Neural cell (in vitro differentiated cells): ENCODE results near the gene PRKAR1B. TPM values are rescaled to one million over a fixed set of nuclear protein-coding genes. Genes with fewer than 3 reads are reported as not detected.

Experiments used
- H2AFZ ChIP-seq: fragments of 200-600, 300-800 bp; sonication (generic), shearing (Covaris generic); 2 replicates; pipeline ENCODE4 v1.6.0; 2014; ENCODE audit warnings: low read depth, mild to moderate bottlenecking, antibody characterized with exemption, low read length, moderate library complexity
- H3F3A ChIP-seq: fragments of 200-600 bp; shearing (Covaris generic); 2 replicates; pipeline ENCODE4 v1.6.1; 2016; ENCODE audit warnings: mild to moderate bottlenecking, moderate library complexity, mixed read lengths, antibody characterized with exemption, low read length; ENCODE audit not compliant: insufficient read depth, poor library complexity, severe bottlenecking
- H3K27ac ChIP-seq: fragments of 200-600, 300-800 bp; sonication (generic), shearing (Covaris generic); 2 replicates; pipeline ENCODE4 v1.5.1; 2014; ENCODE audit warnings: mild to moderate bottlenecking, low read length, moderate library complexity
- H3K27me3 ChIP-seq: fragments of 300-800, 200-600 bp; sonication (generic), shearing (Covaris generic); 2 replicates; pipeline ENCODE4 v1.6.0; 2014; ENCODE audit warnings: mild to moderate bottlenecking, low read depth, low read length, moderate library complexity; ENCODE audit not compliant: insufficient read depth
- H3K36me3 ChIP-seq: fragments of 300-800, 200-600 bp; sonication (generic), shearing (Covaris generic); 2 replicates; pipeline ENCODE4 v1.5.1; 2014; ENCODE audit warnings: mild to moderate bottlenecking, antibody characterized with exemption, low read length, moderate library complexity; ENCODE audit not compliant: insufficient read depth
- H3K4me2 ChIP-seq: fragments of 300-800, 200-600 bp; sonication (generic), shearing (Covaris generic); 2 replicates; pipeline ENCODE4 v1.6.0; 2014; ENCODE audit warnings: mild to moderate bottlenecking, low read length
- H3K4me3 ChIP-seq: fragments of 300-800, 200-600 bp; sonication (generic), shearing (Covaris generic); 2 replicates; pipeline ENCODE4 v1.5.1; 2014; ENCODE audit warnings: mild to moderate bottlenecking, low read length, moderate library complexity
- H3K79me2 ChIP-seq: fragments of 200-600 bp; shearing (Covaris generic); replicated peaks from 2 replicates; pipeline ENCODE4 v1.6.0; 2014; ENCODE audit warnings: mild to moderate bottlenecking, low read length, moderate library complexity; ENCODE audit not compliant: insufficient read depth
- H3K9ac ChIP-seq: fragments of 300-800, 200-600 bp; sonication (generic), shearing (Covaris generic); 2 replicates; pipeline ENCODE4 v1.6.1; 2016; ENCODE audit warnings: mild to moderate bottlenecking, low read length, mixed read lengths
- H3K9me2 ChIP-seq: fragments of 200-600 bp; shearing (Covaris generic); 2 replicates; pipeline ENCODE4 v1.6.1; 2016; ENCODE audit warnings: mild to moderate bottlenecking, low read length, mixed read lengths; ENCODE audit not compliant: insufficient read depth
- H3K9me3 ChIP-seq: fragments of 200-600, 300-800 bp; sonication (generic), shearing (Covaris generic); 2 replicates; pipeline ENCODE4 v1.6.1; 2016; ENCODE audit warnings: mild to moderate bottlenecking, mixed run types, low read length, moderate library complexity, mixed read lengths
- H4K20me1 ChIP-seq: fragments of 200-600 bp; shearing (Covaris generic); 2 replicates; pipeline ENCODE4 v1.6.1; 2016; ENCODE audit warnings: mild to moderate bottlenecking, mixed run types; ENCODE audit not compliant: insufficient read depth
- CTCF ChIP-seq: fragments of 450-650 bp; IDR thresholded peaks from 2 replicates; pipeline ENCODE4 v1.5.1; 2014; ENCODE audit warnings: antibody characterized with exemption, mild to moderate bottlenecking, moderate library complexity; ENCODE audit not compliant: poor library complexity, severe bottlenecking
- EP300 ChIP-seq: fragments of 450-650 bp; conservative IDR thresholded peaks from 2 replicates; pipeline ENCODE4 v1.6.1; 2014; ENCODE audit warnings: antibody characterized with exemption, mild to moderate bottlenecking, moderate library complexity; ENCODE audit not compliant: poor library complexity, severe bottlenecking
- EZH2 ChIP-seq: fragments of 200-600, 300-800 bp; shearing (Covaris generic), sonication (generic); IDR thresholded peaks from 2 replicates; pipeline ENCODE4 v1.6.1; 2014; ENCODE audit warnings: antibody characterized with exemption, low read length, borderline replicate concordance, mild to moderate bottlenecking; ENCODE audit not compliant: insufficient read depth, poor library complexity, severe bottlenecking
- MXI1 ChIP-seq: fragments of 450-650 bp; conservative IDR thresholded peaks from 2 replicates; pipeline ENCODE4 v1.6.1; 2014; ENCODE audit warnings: antibody characterized with exemption, mild to moderate bottlenecking; ENCODE audit not compliant: poor library complexity, severe bottlenecking
- RAD21 ChIP-seq: fragments of 450-650 bp; conservative IDR thresholded peaks from 2 replicates; pipeline ENCODE4 v1.6.1; 2014; ENCODE audit warnings: antibody characterized with exemption, mild to moderate bottlenecking, moderate library complexity
- REST ChIP-seq: IDR thresholded peaks from 2 replicates; pipeline ENCODE4 v1.6.1; 2012; ENCODE audit warnings: borderline replicate concordance
- SMC3 ChIP-seq: fragments of 450-650 bp; conservative IDR thresholded peaks from 2 replicates; pipeline ENCODE4 v1.6.1; 2014; ENCODE audit warnings: antibody characterized with exemption, mild to moderate bottlenecking, moderate library complexity; ENCODE audit not compliant: poor library complexity
- TAF1 ChIP-seq: IDR thresholded peaks from 2 replicates; pipeline ENCODE4 v1.6.1; 2012; ENCODE audit warnings: low read depth
- polyA plus RNA-seq: library from polyadenylated mRNA; depleted of rRNA; stranded (reverse); fragments of >200 nt; gene quantifications from 2 replicates; pipeline ENCODE4 v1.2.3, GENCODE V29; 2014

The PRKAR1B gene
- polyA plus RNA-seq, 1 donor from 2014 or later = 38.6 TPM

GRCh38 chr7:632831-633210, 94.3 kb downstream of the PRKAR1B start:
- no peak overlapping the region for H3K27ac ChIP-seq
- H3K4me2 ChIP-seq = no peak overlapping the region
- H3K4me3 ChIP-seq = no peak overlapping the region

GRCh38 chr7:631964-632830, 94.9 kb downstream of the PRKAR1B start:
- H3K9me3 ChIP-seq = no peaks in the 10 kb centered on the region
- TF ChIP-seq EP300 = no peak
- TF ChIP-seq TAF1 = no peak
- TF ChIP-seq EZH2 = no peak
- TF ChIP-seq RAD21 = no peak
- no peak for TF ChIP-seq REST
- TF ChIP-seq CTCF = no peak
- no peak for TF ChIP-seq MXI1
- H3K9me2 ChIP-seq = no peaks in the 10 kb centered on the region
- H3K4me3 ChIP-seq = no peak overlapping the region
- no peaks in the 10 kb centered on the region for H3K27me3 ChIP-seq
- H2AFZ ChIP-seq = no peak overlapping the region
- H3K79me2 ChIP-seq = no peaks in the 10 kb centered on the region
- no peaks in the 10 kb centered on the region for H3K36me3 ChIP-seq
- no peak overlapping the region for H3K9ac ChIP-seq
- no peak overlapping the region for H3K4me2 ChIP-seq
- H3K27ac ChIP-seq = no peak overlapping the region
- H4K20me1 ChIP-seq = no peaks in the 10 kb centered on the region
- no peaks in the 10 kb centered on the region for H3F3A ChIP-seq

More at GRCh38 chr7:632831-633210, 94.3 kb downstream of the PRKAR1B start:
- H3K9ac ChIP-seq = no peak overlapping the region
- H3K27me3 ChIP-seq = no peaks in the 10 kb centered on the region
- no peaks in the 10 kb centered on the region for H3F3A ChIP-seq
- no peaks in the 10 kb centered on the region for H4K20me1 ChIP-seq
- no peaks in the 10 kb centered on the region for H3K79me2 ChIP-seq
- H3K9me3 ChIP-seq = no peaks in the 10 kb centered on the region
- H3K36me3 ChIP-seq = no peaks in the 10 kb centered on the region
- H3K9me2 ChIP-seq = no peaks in the 10 kb centered on the region
- no peak overlapping the region for H2AFZ ChIP-seq
- TF ChIP-seq TAF1 (no peak), MXI1 (no peak), CTCF (no peak), SMC3 (no peak), EZH2 (no peak)
